K562 (cell line): Measurements from ENCODE around the gene TNFAIP8L1.

ENCODE experiments used
- ELF1 ChIP-seq: fragments of 200-800 bp; sonication (Bioruptor generic); IDR thresholded peaks from 2 replicates; pipeline ENCODE4 v1.6.1; 2016; ENCODE audit warnings: missing genetic modification characterization, missing compliant biosample characterization
- TCF7 ChIP-seq: sonication (generic); IDR thresholded peaks from 2 replicates; pipeline ENCODE4 v1.6.1; 2016; ENCODE audit warnings: antibody characterized with exemption, borderline replicate concordance

GRCh38 chr19:4657835-4658234 is 18.5 kb downstream of the TNFAIP8L1 start:
- no peak for TF ChIP-seq TCF7
- no peak for TF ChIP-seq ELF1
